ENCODE data around the gene DNAH5. TPM values are rescaled to one million over a fixed set of nuclear protein-coding genes. Genes with fewer than 3 reads are reported as not detected.

DNAH5 gene
- total and polyA plus RNA-seq, 2 of the 13 experiments (the other 11 are each of a cell fraction or from before 2014, with no cell fraction given): 0.09 TPM

- H3K36me3 ChIP-seq (replicated peaks in 1 of 2; ENCODE audit: control insufficient read depth in 1 of 2, insufficient read depth in 2 of 2, low read length in 2 of 2): no peaks in the 10 kb centered on the region
- FAIRE-seq: no peak
- H3K4me1 ChIP-seq (ENCODE audit: insufficient read depth, low read length): no peaks in the 10 kb centered on the region
- no peak overlapping the region for H3K27ac ChIP-seq (ENCODE audit: extremely low read length, insufficient read depth, low read length)
- no peaks in the 10 kb centered on the region; a peak in 1 of 5 replicates for H3K27me3 ChIP-seq (ENCODE audit: control insufficient read depth in 1 of 2, insufficient read depth in 2 of 2, low read length in 2 of 2)
- no peak for ATAC-seq
- H3K79me2 ChIP-seq (ENCODE audit: insufficient read depth, low read length): no peaks in the 10 kb centered on the region
- intact Hi-C loops (cut with micrococcal nuclease; ENCODE audit: unreplicated experiment) (no loop called here), in situ Hi-C loops (cut with HindIII; ENCODE audit: extremely low pct_ligation_motif_present, low pct_unique_long_range_greater_than_20kb) (no loop called here)
- no peaks in the 10 kb centered on the region for H4K20me1 ChIP-seq (ENCODE audit: insufficient read depth, low read length)
- no peak overlapping the region for H2AFZ ChIP-seq (ENCODE audit: low read length)
- TF ChIP-seq GABPB1 (CRISPR knock-in tag; IDR thresholded peaks at IDR 0.05) (no peak), NFYC (CRISPR knock-in tag; IDR thresholded peaks at IDR 0.05) (no peak), CSRNP2 (CRISPR knock-in tag; conservative IDR thresholded peaks at IDR 0.05; ENCODE audit: low read depth) (no peak), CEBPB (IDR thresholded peaks at IDR 0.05; ENCODE audit: borderline replicate concordance, low read depth, low read length) (no peak), ZNF891 (CRISPR knock-in tag; IDR thresholded peaks at IDR 0.05) (no peak), ZBTB20 (CRISPR knock-in tag; IDR thresholded peaks at IDR 0.05; ENCODE audit: borderline replicate concordance, low read depth) (no peak), CHD4 (IDR thresholded peaks at IDR 0.05; ENCODE audit: borderline replicate concordance, low read length) (no peak), DMAP1 (CRISPR knock-in tag; IDR thresholded peaks at IDR 0.05) (no peak), THRA (CRISPR knock-in tag; IDR thresholded peaks at IDR 0.05; ENCODE audit: borderline replicate concordance) (no peak), SRY (CRISPR knock-in tag; IDR thresholded peaks at IDR 0.05) (no peak), PCBP1 (IDR thresholded peaks at IDR 0.05; ENCODE audit: borderline replicate concordance, low read depth, low read length) (no peak), HCFC1 (IDR thresholded peaks at IDR 0.05; ENCODE audit: low read depth, low read length) (no peak), SMAD3 (CRISPR knock-in tag; IDR thresholded peaks at IDR 0.05) (no peak)
- CTCF ChIA-PET (ENCODE audit: low intra/inter-chr PET ratio, low total read pairs): no interaction called here
- no peak overlapping the region for H3K4me3 ChIP-seq (replicated peaks in 1 of 3; ENCODE audit: insufficient read depth in 1 of 3, low read depth in 2 of 3, low read length in 3 of 3)
- POLR2A ChIA-PET: no interaction called here
- no peak for DNase-seq (ENCODE audit: low spot score)
- H3K4me2 ChIP-seq (ENCODE audit: low read depth, low read length): no peak overlapping the region
- WGBS (ENCODE audit: low lambda C conversion rate): 27% methylated on average over 10 of the region's 10 CpGs
- no peaks in the 10 kb centered on the region for H3K9me3 ChIP-seq (ENCODE audit: low read length)
- H3K9ac ChIP-seq (ENCODE audit: insufficient read depth, low read depth, low read length): no peak overlapping the region
- no TSS peak for BruUV-seq (replicated peaks)
Observed at GRCh38 chr5:13946111-13946510, 1.6 kb upstream of the DNAH5 start.
